OCI-LY7 (cell line): ENCODE measurements around the gene BSND.

Experiments used
- EZH2phosphoT487 ChIP-seq: fragments of 200-600 bp; sonication (generic); IDR thresholded peaks from 2 replicates; pipeline ENCODE4 v1.6.1; 2018; ENCODE audit warnings: low read depth, borderline replicate concordance, mild to moderate bottlenecking, mixed run types, antibody characterized with exemption, low read length, moderate library complexity, mixed read lengths
- TF ChIP-seq, protein P1 (sequence below): fragments of 200-600 bp; sonication (generic); conservative IDR thresholded peaks from 2 replicates; pipeline ENCODE4 v1.5.1; 2014; ENCODE audit warnings: mild to moderate bottlenecking, antibody characterized with exemption, low read length, moderate library complexity, mixed read lengths

DNA sequence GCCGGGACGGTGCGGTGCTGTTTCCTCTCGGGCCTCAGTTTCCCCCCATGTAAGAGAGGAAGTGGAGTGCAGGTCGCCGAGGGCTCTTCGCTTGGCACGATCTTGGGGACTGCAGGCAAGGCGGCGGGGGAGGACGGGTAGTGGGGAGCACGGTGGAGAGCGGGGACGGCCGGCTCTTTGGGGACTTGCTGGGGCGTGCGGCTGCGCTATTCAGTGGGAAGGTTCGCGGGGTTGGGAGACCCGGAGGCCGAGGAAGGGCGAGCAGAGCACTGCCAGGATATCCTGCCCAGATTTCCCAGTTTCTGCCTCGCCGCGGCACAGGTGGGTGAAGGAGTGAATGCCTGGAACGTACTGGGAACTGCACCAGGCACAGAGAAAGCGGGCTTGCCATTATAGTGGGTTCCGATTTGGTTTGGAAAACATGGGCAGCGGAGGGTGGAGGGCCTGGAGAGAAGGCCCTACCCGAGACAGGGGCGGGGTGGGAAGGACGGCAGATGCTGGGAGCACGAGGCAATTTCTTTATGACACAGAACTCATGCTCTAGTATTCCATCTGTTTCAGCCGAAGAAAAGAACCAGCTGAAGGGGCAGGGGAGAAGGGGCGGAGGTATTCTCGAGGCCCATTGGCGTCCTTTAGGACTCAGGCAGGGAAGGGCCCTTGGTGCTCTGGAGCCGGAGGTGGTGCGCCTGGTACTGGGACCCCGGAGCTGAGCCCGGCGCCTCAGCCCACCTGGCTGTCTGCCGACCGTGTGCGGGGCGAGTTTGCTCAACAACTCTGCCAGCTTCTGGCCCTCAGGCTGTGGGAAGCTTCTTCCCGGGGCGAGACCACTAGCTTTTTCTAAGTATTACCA is 41.6 kb downstream of the BSND start:
- TF ChIP-seq, protein P1, sequence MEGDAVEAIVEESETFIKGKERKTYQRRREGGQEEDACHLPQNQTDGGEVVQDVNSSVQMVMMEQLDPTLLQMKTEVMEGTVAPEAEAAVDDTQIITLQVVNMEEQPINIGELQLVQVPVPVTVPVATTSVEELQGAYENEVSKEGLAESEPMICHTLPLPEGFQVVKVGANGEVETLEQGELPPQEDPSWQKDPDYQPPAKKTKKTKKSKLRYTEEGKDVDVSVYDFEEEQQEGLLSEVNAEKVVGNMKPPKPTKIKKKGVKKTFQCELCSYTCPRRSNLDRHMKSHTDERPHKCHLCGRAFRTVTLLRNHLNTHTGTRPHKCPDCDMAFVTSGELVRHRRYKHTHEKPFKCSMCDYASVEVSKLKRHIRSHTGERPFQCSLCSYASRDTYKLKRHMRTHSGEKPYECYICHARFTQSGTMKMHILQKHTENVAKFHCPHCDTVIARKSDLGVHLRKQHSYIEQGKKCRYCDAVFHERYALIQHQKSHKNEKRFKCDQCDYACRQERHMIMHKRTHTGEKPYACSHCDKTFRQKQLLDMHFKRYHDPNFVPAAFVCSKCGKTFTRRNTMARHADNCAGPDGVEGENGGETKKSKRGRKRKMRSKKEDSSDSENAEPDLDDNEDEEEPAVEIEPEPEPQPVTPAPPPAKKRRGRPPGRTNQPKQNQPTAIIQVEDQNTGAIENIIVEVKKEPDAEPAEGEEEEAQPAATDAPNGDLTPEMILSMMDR: no peak
- TF ChIP-seq EZH2phosphoT487: no peak
